KOPT-K1 (cell line): ENCODE results near the gene HDAC9.

ENCODE experiments used
- H3K27ac ChIP-seq: fragments of 200-600 bp; sonication (generic); 2 replicates; pipeline ENCODE4 v1.5.1; 2016; ENCODE audit warnings: antibody characterized with exemption, mild to moderate bottlenecking, low read depth, low read length; ENCODE audit not compliant: poor library complexity, severe bottlenecking
- H3K36me3 ChIP-seq: fragments of 200-600 bp; sonication (generic); 2 replicates; pipeline ENCODE4 v1.5.1; 2017; ENCODE audit warnings: antibody characterized with exemption, mild to moderate bottlenecking, low read length, moderate library complexity; ENCODE audit not compliant: insufficient read depth
- H3K9me3 ChIP-seq: fragments of 200-600 bp; sonication (generic); 2 replicates; pipeline ENCODE4 v1.5.1; 2017; ENCODE audit warnings: antibody characterized with exemption, low read length, mild to moderate bottlenecking; ENCODE audit not compliant: insufficient read depth, poor library complexity, severe bottlenecking

HDAC9 gene

DNA sequence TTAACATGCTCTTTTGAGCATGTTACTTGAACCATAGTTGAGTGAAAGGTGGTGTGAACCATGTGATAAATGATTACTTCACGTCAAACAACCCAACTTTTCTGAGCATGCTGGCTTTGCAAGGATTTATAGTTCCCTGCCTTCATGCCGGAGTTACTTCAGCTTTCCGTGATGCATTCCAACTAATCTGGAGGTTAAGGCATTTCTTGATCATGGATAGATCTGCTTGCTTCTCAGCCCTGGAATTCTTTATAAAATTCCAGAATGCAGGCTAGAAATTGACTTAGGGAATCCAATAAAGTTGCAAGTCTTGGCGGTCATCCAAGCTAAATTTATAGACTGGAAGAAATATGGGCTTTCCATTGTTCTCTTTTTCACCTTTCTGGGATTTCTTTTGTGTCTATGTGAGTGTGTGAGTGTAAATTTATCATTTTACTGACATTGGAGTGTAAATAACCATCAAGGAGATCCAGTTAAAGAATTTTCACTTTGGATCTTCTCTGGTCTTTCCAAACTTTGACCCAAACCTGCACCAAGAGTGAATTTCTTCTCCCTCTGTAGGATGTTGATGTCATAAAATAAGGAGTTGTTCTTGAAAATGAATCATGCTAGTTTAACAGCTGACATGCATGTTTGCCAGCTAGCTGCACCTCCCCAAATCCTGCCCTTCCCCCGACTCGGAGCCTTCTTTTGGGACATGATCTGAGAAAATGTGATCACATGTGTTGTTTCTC lies 332.9 kb downstream of the HDAC9 start:
- Histone ChIP-seq H3K36me3 (no peaks in the 10 kb centered on the region), H3K9me3 (no peaks in the 10 kb centered on the region), H3K27ac (no peak overlapping the region)

DNA sequence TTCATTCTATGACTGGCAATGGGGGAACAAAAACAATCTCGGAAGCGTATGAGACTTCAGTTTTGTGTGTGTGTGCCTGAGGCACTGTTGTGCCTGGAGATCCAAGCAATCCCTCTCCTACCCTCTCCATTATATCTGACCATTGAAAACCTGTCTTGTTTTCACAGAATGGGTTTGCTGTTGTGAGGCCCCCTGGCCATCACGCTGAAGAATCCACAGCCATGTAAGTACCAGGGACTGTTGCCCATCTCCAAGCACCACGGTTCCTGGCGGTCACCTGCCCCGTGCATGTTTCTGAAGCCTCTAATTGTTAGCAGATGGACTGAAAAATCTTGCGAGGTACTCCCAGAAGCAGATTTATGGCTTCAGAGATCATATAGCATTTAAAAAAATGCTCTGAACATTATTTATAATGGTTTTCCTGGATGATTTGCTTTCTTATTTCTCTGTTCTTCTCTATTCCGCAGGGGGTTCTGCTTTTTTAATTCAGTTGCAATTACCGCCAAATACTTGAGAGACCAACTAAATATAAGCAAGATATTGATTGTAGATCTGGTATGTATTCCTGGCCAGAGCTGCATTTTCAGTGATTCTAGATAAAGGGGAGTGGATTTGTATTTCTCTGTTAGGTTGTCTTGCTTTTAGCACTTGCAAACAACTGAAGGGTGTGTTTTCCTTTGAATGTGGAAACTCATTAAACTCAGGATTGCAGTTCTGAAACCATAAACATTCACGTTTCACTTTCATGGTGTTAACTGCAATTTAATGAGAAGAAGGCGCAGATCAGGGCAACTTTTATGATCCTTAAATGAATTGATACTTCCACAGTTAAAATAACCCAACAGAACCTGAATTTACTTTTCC lies 333.7 kb downstream of the HDAC9 start:
- Histone ChIP-seq H3K27ac (no peak overlapping the region), H3K36me3 (no peaks in the 10 kb centered on the region), H3K9me3 (no peaks in the 10 kb centered on the region)

DNA sequence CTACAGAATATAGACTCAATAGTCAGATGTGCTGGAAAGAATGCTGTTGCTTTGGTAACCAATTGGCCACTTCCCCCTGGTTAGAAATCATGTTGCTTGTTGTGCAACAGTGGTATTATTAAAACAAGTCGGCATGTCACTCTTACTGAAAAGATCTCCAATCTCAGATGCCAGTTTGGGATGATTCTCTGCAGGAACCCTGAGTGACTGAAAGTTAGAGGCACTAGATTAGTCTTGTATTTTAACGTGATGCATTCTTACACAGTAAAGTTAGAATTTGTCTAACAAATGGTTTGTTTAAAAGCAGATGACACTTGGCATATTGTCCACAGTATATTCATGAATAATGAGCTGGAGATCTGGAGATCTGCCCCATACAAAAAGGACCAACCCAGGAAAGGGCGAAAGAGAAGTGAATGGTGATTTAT lies 334.3 kb downstream of the HDAC9 start:
- H3K36me3 ChIP-seq: no peaks in the 10 kb centered on the region
- no peak overlapping the region for H3K27ac ChIP-seq
- H3K9me3 ChIP-seq: no peaks in the 10 kb centered on the region

DNA sequence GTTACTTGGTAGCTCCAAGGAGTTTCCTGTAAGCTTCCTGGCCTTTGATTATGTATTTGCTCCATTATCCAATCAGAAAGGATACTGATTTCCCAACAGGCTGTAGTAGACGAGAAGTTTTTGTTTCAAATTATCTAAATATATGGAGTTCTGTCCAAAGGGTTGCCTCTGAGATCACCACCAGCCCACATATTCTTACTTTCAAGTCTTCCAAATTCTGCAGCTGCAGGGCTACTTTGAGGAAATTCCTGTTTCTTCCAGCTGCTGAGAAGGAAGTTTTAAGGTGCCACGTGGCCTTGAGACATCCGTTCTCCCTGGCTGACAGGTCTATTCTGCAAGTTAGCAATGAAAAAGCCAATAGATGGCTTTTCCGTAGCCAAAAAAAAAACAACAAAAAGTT lies 335.9 kb downstream of the HDAC9 start:
- Histone ChIP-seq H3K27ac (no peak overlapping the region), H3K9me3 (no peaks in the 10 kb centered on the region), H3K36me3 (no peaks in the 10 kb centered on the region)

DNA sequence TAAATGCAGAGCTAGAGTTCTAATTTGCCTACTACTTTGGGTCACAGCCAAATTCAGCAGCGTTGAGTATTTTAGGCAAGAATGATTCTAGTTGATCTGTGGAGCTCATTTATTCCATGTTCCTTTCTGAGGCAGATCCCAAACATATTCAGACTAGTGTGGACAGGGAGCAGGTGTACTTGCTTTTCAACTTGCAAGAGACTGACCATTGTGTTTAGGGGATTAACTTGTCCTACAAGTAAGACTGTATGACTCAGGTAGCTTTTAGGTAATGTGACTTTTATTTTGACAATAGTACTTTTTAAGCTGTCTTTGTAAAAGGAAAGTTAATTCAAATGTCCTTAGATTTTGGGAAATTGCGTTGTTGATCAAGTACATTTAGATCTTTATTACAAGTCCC lies 336.4 kb downstream of the HDAC9 start:
- H3K9me3 ChIP-seq: no peaks in the 10 kb centered on the region
- no peak overlapping the region for H3K27ac ChIP-seq
- H3K36me3 ChIP-seq: no peaks in the 10 kb centered on the region

DNA sequence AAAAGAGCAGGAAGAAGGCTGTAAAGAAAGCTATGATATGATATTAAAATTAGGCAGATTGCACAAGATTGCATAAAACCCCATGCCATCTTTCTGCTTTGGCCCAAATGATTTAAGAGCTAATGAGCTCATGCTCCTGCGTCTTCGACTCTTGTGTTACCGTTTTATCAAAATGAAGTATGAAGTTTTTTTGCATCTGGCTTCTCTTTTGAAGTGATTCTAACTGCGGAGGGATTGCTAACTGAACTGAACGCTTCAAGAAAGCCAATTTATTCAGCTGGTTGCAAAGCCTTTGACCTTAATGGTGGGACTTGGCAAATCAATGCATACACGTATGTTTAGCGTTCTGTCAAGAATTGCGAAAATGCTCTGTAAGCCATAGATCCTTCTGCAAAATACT lies 339.0 kb downstream of the HDAC9 start:
- Histone ChIP-seq H3K36me3 (no peaks in the 10 kb centered on the region), H3K9me3 (no peaks in the 10 kb centered on the region), H3K27ac (no peak overlapping the region)

DNA sequence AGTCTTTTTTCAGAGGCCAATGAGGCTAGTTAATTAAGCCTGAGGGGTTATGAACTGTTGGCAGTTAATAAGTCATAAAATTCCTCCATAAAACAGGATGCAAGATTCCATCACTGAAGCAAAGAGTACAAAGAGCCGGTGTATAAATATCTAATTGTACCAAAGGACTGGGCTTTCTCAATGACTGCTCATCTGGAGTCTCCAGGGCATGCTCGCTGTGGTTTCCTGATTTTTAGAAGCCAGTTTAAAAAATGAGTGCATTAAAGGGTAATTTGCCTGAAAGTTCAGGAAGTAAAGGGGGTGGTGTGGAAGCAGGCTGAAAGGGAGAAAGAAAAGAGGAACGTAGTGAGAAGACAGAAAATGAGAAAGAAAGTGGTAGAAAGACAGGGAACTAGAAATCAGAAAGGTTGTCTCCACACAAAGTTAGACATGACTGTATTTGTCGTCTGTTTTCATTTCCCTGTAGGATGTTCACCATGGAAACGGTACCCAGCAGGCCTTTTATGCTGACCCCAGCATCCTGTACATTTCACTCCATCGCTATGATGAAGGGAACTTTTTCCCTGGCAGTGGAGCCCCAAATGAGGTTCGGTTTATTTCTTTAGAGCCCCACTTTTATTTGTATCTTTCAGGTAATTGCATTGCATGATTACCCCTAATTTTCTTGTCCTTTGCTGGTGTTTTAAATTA lies 339.6 kb downstream of the HDAC9 start:
- Histone ChIP-seq H3K9me3 (no peaks in the 10 kb centered on the region), H3K27ac (no peak overlapping the region), H3K36me3 (no peaks in the 10 kb centered on the region)

DNA sequence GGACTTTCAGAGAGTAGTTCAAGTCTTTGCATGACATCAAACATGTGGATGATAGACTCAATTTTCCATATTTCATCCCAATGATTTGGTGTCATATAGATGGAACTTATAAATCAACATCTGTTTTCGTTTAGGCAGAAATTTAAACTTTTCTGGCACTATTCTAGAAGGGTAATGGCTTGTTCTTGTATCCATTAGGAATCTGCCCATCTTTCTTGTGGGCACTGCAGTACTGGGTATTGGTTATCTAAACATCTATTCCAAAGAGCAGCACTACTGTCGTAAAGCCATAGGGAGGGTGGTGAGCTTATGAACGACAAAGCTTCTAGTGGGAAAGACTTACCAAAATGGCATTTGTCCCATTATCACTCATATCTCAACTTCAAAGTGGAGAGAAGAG lies 348.4 kb downstream of the HDAC9 start:
- H3K27ac ChIP-seq: no peak overlapping the region
- no peaks in the 10 kb centered on the region for H3K9me3 ChIP-seq
- no peaks in the 10 kb centered on the region for H3K36me3 ChIP-seq

DNA sequence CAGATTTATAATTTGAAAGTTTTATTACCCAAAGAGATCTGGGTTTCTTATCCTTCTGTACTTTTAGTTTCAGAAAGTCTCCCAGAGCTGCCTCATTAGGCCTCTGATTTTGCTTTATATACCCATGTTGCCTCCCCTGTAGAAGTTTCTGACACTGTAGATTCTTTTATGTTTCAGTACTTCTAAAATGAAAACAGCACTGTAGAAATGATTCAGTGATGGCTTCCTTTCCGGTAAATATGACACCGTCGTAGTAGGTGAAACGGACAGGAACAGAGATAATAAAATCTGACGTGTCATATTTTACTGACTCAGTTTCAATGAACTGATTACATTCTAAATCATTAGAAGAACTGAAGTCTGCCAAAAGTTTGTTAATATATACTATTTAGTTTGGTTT lies 349.2 kb downstream of the HDAC9 start:
- Histone ChIP-seq H3K27ac (no peak overlapping the region), H3K36me3 (no peaks in the 10 kb centered on the region), H3K9me3 (no peaks in the 10 kb centered on the region)

DNA sequence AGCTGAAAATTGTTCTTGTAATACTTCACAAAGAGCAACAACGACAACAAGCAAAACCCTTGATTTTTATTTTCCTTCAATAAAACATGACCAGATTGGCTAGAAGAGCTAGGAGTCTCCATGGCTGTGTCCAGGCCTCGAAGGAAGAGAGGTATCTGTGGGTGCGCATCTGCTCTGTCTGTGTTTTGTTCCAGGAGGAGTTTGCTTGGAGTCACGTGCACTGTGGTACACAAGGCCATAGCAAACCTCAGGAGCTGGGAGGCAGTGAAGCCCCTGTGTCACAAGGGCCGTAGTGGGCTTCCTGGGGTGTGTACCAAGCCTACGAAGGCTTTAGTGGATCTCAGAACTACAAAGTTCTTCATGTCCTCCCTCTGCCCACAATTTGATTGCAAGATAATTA lies 350.2 kb downstream of the HDAC9 start:
- no peak overlapping the region for H3K27ac ChIP-seq
- no peaks in the 10 kb centered on the region for H3K36me3 ChIP-seq
- no peaks in the 10 kb centered on the region for H3K9me3 ChIP-seq

DNA sequence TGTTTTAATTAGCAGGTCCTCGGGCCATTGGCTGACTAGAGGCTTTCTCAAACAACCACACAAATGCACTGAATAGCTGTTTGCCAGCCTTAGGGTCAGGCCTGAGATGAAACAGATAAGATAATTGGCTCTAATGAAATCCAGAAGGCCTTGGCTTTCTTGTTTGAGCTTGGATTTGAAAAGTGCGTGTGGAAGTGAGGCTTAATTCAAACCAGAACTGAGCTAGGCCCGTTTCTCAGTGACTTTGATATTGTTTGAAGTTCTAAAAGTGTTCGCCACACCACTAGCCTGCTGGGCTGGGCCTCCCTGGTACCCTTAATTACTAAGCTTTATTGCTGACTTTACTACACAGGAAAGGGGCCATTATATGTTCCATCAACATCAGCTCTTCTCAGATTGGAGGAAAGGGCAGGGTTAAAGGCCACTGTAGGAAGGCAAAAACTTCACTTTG lies 351.2 kb downstream of the HDAC9 start:
- no peaks in the 10 kb centered on the region for H3K9me3 ChIP-seq
- H3K36me3 ChIP-seq: no peaks in the 10 kb centered on the region
- H3K27ac ChIP-seq: no peak overlapping the region

DNA sequence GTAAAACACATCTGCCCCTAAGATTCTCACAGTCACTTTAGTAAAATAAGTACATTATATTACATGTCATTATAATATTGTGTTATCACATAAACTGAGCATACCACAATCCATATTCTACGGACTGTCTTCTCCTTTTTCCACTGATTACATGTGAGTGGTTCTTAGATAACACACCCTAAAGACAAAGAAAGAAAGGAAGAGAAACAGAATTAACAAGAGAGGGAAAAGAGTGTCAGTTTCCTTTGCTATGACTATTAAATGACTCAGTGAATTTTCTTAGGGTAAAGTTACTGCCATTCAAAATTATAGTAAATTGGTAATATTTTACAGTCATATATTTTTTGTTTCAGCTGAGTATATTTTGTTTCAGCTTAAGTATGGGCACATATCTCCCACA lies 353.6 kb downstream of the HDAC9 start:
- H3K9me3 ChIP-seq: no peaks in the 10 kb centered on the region
- no peak overlapping the region for H3K27ac ChIP-seq
- no peaks in the 10 kb centered on the region for H3K36me3 ChIP-seq

DNA sequence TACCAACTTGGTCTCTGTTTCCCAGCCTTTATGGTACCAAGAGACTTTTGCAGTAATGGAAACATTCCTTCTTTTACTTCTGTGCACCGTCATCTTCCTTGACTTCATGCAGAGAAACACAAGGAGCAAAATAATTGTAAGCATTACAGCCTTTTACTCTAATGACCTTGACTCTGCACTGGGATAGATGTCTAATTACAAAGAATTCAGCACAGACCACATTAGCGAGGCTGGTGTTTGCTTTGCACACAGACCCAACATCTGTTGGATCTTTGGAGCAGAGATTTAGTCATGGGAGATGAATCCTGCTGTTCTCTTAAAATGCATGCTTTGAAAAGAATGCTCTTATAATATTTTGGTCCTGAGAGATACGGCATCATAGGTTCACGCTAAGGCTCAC lies 360.2 kb downstream of the HDAC9 start:
- no peak overlapping the region for H3K27ac ChIP-seq
- no peaks in the 10 kb centered on the region for H3K36me3 ChIP-seq
- no peaks in the 10 kb centered on the region for H3K9me3 ChIP-seq

DNA sequence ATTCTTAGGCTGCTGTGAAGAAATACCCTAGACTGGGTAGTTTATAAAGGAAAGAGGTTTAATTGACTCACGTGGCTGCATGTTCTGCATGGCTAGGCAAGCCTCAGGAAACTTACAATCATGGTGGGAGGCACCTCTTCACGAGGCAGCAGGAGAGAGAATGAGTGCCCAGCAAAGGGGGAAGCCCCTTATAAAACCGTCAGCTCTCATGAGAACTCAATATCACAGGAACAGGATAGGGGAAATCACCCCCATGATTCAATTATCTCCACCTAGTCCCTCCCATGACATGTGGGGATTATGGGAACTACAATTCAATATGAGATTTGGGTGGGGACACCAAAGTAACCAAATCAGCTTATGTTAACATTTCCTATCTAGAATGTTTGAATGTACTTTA lies 362.7 kb downstream of the HDAC9 start:
- Histone ChIP-seq H3K27ac (no peak overlapping the region), H3K9me3 (no peaks in the 10 kb centered on the region), H3K36me3 (no peaks in the 10 kb centered on the region)

DNA sequence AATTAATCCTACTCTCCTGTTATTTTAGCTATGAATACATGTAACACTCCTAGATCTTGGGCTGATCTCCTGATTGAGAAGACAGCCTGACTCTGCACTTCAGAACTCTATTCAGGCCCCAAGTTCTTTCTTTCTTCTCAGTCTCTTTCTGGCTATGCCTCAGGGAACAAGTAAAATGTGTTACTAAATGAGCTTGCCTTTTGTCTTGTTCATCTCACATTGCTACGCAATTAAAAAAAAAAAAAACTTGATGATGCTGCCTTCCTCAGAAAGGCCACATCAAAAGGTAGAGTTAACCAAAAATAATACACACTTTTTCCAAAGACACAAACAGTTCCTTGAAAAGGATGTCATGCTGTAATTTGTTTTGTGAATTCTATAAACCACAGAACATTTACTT lies 363.8 kb downstream of the HDAC9 start:
- no peaks in the 10 kb centered on the region for H3K36me3 ChIP-seq
- no peaks in the 10 kb centered on the region for H3K9me3 ChIP-seq
- no peak overlapping the region for H3K27ac ChIP-seq
